HUES48 (cell line): ENCODE measurements around the gene KLC3.
"Not testable (repeated sequence)": the region's sequence is repeated elsewhere in the genome, so short reads cannot be mapped to it uniquely, and the experiment has no call there.

ENCODE experiments used
- H3K27ac ChIP-seq: one replicate; pipeline ENCODE4 v1.7.0; 2013; ENCODE audit warnings: low read depth, low read length, inconsistent platforms
- H3K27me3 ChIP-seq: 2 replicates; pipeline ENCODE4 v1.6.1; 2013; ENCODE audit warnings: mild to moderate bottlenecking, low read length; ENCODE audit not compliant: control insufficient read depth, insufficient read depth
- H3K36me3 ChIP-seq: 2 replicates; pipeline ENCODE4 v1.6.1; 2013; ENCODE audit warnings: low read length; ENCODE audit not compliant: control insufficient read depth, insufficient read depth
- H3K4me1 ChIP-seq: 2 replicates; pipeline ENCODE4 v1.6.1; 2013; ENCODE audit warnings: mild to moderate bottlenecking, low read length; ENCODE audit not compliant: control insufficient read depth, insufficient read depth
- H3K4me3 ChIP-seq: 2 replicates; pipeline ENCODE4 v1.5.1; 2013; ENCODE audit warnings: mild to moderate bottlenecking, low read depth, low read length
- H3K9ac ChIP-seq: 2 replicates; pipeline ENCODE4 v1.6.1; 2013; ENCODE audit warnings: mild to moderate bottlenecking, low read depth, low read length, moderate library complexity
- H3K9me3 ChIP-seq: 2 replicates; pipeline ENCODE4 v1.6.1; 2013; ENCODE audit warnings: low read length; ENCODE audit not compliant: control insufficient read depth, insufficient read depth

The KLC3 gene

DNA sequence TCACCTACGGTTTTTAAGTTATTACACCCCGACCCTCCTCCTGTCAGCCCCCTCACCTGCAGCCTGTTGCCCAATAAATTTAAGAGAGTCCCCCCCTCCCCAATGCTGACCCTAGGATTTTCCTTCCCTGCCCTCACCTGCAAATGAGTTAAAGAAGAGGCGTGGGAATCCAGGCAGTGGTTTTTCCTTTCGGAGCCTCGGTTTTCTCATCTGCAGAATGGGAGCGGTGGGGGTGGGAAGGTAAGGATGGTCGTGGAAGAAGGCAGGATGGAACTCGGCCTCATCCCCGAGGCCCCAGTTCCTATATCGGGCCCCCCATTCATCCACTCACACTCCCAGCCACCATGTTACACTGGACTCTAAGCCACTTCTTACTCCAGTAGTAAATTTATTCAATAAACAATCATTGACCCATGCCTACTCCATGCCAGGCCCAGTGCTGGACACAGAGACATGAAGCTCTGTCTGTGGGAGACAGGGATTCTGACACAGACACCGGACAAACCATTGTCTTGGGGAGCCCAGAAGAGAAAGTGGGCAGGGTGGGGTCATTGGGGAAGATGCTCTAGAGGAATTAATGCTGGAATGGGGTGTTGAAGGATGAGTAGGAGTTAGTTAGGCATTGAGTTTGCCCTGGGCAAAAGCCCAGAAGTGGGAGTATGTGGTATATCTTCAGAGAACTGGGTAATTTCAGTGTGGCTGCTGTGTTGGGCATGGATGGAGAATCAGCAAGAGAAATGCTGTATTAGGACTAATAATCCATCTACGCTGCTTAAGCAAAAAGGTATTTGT lies 37.1 kb upstream of the KLC3 start:
- Histone ChIP-seq H3K9ac (no peak overlapping the region), H3K27me3 (peaks cover 18% of the 10 kb centered on the region), H3K4me1 (no peaks in the 10 kb centered on the region), H3K36me3 (0 out of 2 replicates have a peak, but pooled peaks cover 3% of the 10 kb centered on the region), H3K4me3 (no peak overlapping the region), H3K27ac (no peak overlapping the region), H3K9me3 (no peaks in the 10 kb centered on the region)

- Histone ChIP-seq H3K9ac (no peak overlapping the region), H3K9me3 (no peaks in the 10 kb centered on the region), H3K36me3 (0 out of 2 replicates have a peak, but pooled peaks cover 2% of the 10 kb centered on the region), H3K27me3 (peaks cover 18% of the 10 kb centered on the region), H3K4me1 (no peaks in the 10 kb centered on the region), H3K27ac (no peak overlapping the region), H3K4me3 (no peak overlapping the region)
Observed at GRCh38 chr19:45304141-45304926, 36.2 kb upstream of the KLC3 start.

DNA sequence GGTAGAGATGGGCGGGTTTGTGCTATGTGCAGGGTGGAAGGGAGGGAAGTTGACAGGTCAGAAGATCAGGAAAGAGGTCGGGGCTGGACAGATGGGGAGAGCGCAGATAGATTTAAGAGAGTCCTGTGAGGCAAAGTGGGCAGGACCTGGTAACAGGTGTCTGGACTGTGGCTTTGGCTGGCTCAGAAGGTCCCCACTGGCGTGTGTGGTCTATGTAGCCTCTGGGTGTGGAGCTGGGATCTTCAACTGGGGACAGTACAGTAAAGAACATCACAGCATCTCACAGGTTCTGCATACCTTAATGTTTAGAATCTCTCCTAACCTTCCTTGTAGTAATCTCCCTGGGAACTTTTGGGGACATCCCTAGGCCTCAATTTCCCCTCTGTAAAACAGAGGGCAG lies 35.5 kb upstream of the KLC3 start:
- peaks cover 18% of the 10 kb centered on the region for H3K27me3 ChIP-seq
- no peak overlapping the region for H3K4me3 ChIP-seq

GRCh38 chr19:45305421-45305820 lies 35.1 kb upstream of the KLC3 start:
- no peak overlapping the region for H3K27ac ChIP-seq
- H3K27me3 ChIP-seq: peaks cover 18% of the 10 kb centered on the region
- no peaks in the 10 kb centered on the region for H3K4me1 ChIP-seq
- no peaks in the 10 kb centered on the region for H3K9me3 ChIP-seq
- no peak overlapping the region for H3K9ac ChIP-seq
- no peak overlapping the region for H3K4me3 ChIP-seq
- H3K36me3 ChIP-seq: no peaks in the 10 kb centered on the region

More for the DNA sequence above, 35.5 kb upstream of the KLC3 start:
- Histone ChIP-seq H3K9ac (no peak overlapping the region), H3K36me3 (no peaks in the 10 kb centered on the region), H3K27ac (no peak overlapping the region), H3K9me3 (no peaks in the 10 kb centered on the region), H3K4me1 (no peaks in the 10 kb centered on the region)

- Histone ChIP-seq H3K27me3 (peaks cover 18% of the 10 kb centered on the region), H3K27ac (no peak overlapping the region), H3K36me3 (no peaks in the 10 kb centered on the region), H3K4me3 (no peak overlapping the region), H3K9ac (no peak overlapping the region), H3K4me1 (no peaks in the 10 kb centered on the region), H3K9me3 (no peaks in the 10 kb centered on the region)
Observed at GRCh38 chr19:45306040-45306439, 34.5 kb upstream of the KLC3 start.

DNA sequence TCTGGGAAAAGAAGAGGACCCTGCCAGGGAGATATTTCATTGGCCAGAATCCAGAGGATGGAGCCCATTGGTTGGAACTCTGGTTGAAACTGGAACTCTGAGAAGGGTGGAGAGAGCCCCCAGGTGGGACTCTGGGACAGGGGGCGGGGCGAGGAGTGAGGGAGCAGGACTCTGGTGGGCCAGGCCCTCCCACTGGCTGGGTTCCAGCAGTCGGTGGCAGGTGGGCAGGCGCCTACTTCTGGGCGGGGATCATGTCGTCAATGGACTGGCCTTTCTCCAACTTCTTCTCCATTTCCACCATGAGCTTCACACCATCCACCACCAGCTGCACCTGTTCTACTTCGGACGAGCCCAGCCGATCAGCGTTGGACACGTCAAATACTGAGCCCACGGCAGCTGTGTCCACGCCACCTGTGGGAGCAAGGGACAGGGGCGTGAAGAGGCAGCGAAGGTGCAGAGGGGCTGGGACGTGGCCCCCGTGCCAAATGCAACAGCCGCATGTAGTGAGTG lies 34.0 kb upstream of the KLC3 start:
- peaks cover 18% of the 10 kb centered on the region for H3K27me3 ChIP-seq
- H3K4me1 ChIP-seq: no peaks in the 10 kb centered on the region
- no peak overlapping the region for H3K27ac ChIP-seq
- H3K4me3 ChIP-seq: no peak overlapping the region
- H3K9ac ChIP-seq: no peak overlapping the region
- no peaks in the 10 kb centered on the region for H3K36me3 ChIP-seq
- no peaks in the 10 kb centered on the region for H3K9me3 ChIP-seq

- no peaks in the 10 kb centered on the region for H3K4me1 ChIP-seq
- H3K9me3 ChIP-seq: no peaks in the 10 kb centered on the region
- no peak overlapping the region for H3K27ac ChIP-seq
- no peak overlapping the region for H3K4me3 ChIP-seq
- H3K27me3 ChIP-seq: peaks cover 18% of the 10 kb centered on the region
- H3K9ac ChIP-seq: no peak overlapping the region
- H3K36me3 ChIP-seq: no peaks in the 10 kb centered on the region
Observed at GRCh38 chr19:45307361-45307760, 33.2 kb upstream of the KLC3 start.

DNA sequence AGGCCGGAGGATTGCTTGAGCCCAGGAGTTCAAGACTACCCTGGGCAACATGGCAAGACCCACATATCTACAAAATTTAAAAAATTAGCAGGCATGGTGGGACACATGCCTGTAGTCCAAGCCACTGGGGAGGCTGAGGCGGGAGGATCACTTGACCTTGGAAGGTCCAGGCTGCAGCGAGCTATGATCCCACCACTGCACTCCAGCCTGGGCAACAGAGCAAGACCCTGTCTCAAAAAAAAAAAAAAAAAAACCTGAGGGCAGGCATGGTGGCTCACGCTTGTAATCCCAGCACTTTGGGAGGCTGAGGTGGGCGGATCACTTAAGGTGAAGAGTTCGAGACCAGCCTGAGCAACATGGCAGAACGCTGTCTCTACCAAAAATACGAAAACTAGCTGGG lies 31.2 kb upstream of the KLC3 start:
- peaks cover 27% of the 10 kb centered on the region for H3K27me3 ChIP-seq
- H3K27ac ChIP-seq, H3K36me3 ChIP-seq, H3K9me3 ChIP-seq, H3K4me1 ChIP-seq, H3K4me3 ChIP-seq, H3K9ac ChIP-seq: not testable (repeated sequence)

GRCh38 chr19:45311621-45312020 lies 28.9 kb upstream of the KLC3 start:
- H3K27me3 ChIP-seq: peaks cover 20% of the 10 kb centered on the region
- no peaks in the 10 kb centered on the region for H3K9me3 ChIP-seq
- H3K36me3 ChIP-seq: no peaks in the 10 kb centered on the region
- no peaks in the 10 kb centered on the region for H3K4me1 ChIP-seq
- H3K4me3 ChIP-seq: no peak overlapping the region
- H3K27ac ChIP-seq: no peak overlapping the region
- no peak overlapping the region for H3K9ac ChIP-seq

DNA sequence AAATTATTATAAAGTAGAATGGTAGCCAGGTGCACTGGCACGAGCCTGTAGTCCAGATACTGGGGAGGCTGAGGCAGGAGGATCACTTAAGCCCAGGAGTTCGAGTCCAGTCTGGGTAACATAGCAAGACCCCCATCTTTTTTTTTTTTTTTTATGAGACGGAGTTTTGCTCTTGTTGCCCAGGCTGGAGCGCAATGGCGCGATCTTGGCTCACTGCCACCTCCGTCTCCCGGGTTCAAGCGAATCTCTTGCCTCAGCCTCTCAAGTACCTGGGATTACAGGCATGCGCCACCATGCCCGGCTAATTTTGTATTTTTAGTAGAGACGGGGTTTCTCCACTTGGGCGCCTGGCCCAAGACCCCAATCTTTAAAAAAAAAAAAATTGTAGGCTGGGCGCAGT lies 28.3 kb upstream of the KLC3 start:
- H3K9ac ChIP-seq, H3K4me1 ChIP-seq: not testable (repeated sequence)

DNA sequence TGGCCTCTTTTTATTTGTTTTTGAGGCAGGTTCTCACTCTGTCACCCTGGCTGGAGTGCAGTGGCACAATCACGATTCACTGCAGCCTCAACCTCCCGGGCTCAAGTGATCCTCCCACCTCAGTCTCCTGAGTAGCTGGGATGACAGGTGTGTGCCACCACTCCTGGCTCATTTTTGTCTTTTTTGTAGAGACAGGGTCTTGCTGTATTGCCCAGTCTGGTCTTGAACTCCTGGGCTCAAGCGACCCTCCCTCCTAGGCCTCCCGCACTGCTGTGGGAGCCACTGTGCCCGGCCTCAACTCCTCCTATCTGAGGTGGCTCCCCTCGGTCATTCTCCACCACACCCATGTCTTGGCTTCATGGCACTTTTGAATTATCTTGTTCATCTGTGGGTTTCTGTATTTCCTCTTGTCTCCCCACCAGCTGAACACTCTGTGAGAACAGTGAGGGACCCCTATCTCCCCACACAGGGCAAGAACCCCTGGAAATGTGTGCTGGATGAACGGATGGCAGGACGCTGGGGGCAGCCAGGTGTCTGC lies 25.8 kb upstream of the KLC3 start:
- H3K4me1 ChIP-seq: no peaks in the 10 kb centered on the region
- no peaks in the 10 kb centered on the region for H3K9me3 ChIP-seq
- no peak overlapping the region for H3K4me3 ChIP-seq
- no peak overlapping the region for H3K9ac ChIP-seq
- H3K27ac ChIP-seq: no peak overlapping the region
- peaks cover 36% of the 10 kb centered on the region for H3K27me3 ChIP-seq
- no peaks in the 10 kb centered on the region for H3K36me3 ChIP-seq

More for the DNA sequence above, 28.3 kb upstream of the KLC3 start:
- H3K27ac ChIP-seq, H3K36me3 ChIP-seq, H3K9me3 ChIP-seq, H3K4me3 ChIP-seq: not testable (repeated sequence)
- peaks cover 20% of the 10 kb centered on the region for H3K27me3 ChIP-seq
